GM19452 (cell line): ENCODE results near the gene PREX1.
A peak's percentile ranks its signal among the peaks of the same experiment; 100 is the strongest.

ENCODE experiments used
- ATAC-seq: cut with Tn5 transposase; IDR thresholded peaks from one replicate; pipeline ENCODE4 v1.9.1; 2021; ENCODE audit not compliant: unreplicated experiment

Gene PREX1

GRCh38 chr20:48826069-48826468 lies 1.7 kb downstream of the PREX1 start:
- no peak for ATAC-seq

DNA sequence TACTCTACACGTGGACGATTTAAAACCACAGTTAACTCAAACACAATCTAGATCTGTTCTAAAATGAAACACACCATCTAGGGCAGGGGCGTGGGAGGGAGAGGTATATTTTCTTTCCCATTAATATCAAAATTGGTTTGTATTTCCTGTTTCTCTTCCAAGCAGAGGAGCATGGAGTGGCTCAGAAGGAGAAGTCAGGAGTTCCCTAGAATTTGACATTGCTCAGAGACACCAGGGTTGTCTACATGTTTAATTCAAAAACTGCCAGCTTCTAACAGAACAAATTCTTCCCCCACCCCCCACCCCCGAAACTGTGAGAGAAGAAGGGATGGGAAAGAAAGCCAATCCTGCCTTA lies 2.3 kb downstream of the PREX1 start:
- ATAC-seq: no peak

GRCh38 chr20:48824830-48825565 lies 2.8 kb downstream of the PREX1 start:
- ATAC-seq: no peak

DNA sequence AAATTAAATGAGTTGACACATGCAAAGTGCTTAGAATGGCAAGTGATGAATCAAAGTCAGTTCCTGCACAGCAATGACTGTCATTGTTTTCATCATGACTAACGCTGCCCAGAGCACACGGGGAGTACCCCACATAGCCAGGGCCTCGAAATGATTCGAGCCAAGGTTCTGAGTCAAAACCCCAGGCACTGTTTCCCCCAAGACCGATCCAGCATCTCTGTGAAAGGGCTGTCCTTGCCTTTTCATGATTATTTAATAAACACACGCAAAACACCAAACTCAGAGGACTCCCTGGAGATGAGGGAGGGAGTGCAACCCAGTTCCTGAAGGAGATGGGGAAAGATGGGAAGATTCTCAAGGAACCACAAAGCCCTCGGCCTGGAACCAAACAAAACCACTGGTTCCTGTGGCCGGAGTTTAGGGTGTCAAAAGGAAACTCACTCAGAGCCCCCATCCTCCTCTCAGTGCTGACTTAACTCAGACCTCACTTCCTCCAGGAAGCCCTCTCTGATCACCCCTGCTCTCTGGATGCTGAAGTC lies 3.8 kb downstream of the PREX1 start:
- ATAC-seq: peak; percentile 29

GRCh38 chr20:48823476-48823875 lies 4.3 kb downstream of the PREX1 start:
- ATAC-seq: no peak

DNA sequence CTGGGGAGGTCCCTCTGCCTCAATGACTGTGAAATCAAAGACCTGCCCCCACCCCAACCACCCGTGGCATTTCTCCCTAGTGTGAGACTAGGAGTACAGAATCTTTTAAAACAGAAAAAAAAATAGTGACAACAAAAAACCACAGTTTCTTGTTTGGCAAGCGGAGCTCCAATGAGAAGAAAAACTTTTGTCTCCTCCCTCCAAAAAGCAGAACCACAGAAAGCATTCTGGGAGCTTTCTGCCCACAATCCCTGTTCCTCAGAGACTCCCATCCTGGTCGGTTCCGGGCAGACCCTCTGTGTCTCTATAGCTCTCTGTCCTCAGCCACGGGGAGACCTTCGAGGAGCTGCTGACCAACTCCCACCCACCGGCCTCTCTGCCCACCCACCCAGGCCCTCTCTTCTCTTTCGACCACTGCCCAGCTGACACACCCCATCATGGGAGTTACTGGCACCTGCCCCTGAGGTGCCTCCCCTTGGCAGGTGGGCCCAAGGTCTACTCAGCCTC lies 4.9 kb downstream of the PREX1 start:
- no peak for ATAC-seq

GRCh38 chr20:48822178-48822577 lies 5.6 kb downstream of the PREX1 start:
- no peak for ATAC-seq

DNA sequence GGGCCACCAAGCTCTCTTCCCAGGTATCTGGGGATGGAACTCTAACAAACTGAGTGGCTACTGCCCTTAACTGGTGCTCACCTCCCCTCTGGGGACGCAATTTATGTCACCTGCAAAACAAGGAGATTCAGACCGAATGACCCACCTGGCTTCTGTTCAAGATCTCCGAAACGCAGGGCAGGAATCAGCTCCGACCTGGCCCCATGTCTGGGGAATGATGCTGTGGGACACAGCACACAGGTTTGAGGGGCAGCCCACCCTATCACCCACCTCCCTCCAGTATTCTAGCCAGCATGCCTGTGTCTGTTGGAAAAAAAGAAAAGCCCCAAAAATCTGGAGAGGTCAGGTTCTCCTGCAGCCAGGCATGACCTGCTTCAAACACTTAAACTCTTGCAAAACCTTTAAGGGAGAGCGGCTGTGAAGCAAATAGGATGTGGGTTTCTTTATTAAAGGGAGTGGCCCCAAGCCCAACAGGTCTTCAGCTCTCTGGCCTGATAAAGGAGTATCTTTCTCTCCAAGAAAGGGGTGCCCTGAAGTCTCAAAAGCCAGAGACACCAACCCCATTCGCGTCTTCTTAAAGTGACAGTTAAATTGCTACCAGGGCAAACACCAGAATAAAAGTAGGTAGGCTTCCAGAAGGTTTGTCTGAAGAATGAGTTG lies 6.4 kb downstream of the PREX1 start:
- no peak for ATAC-seq

GRCh38 chr20:48820649-48820973 lies 7.2 kb downstream of the PREX1 start:
- ATAC-seq: no peak

GRCh38 chr20:48819821-48820648 lies 7.8 kb downstream of the PREX1 start:
- ATAC-seq: no peak

GRCh38 chr20:48819089-48819488 lies 8.7 kb downstream of the PREX1 start:
- ATAC-seq: no peak

GRCh38 chr20:48818481-48818987 lies 9.3 kb downstream of the PREX1 start:
- ATAC-seq: no peak

DNA sequence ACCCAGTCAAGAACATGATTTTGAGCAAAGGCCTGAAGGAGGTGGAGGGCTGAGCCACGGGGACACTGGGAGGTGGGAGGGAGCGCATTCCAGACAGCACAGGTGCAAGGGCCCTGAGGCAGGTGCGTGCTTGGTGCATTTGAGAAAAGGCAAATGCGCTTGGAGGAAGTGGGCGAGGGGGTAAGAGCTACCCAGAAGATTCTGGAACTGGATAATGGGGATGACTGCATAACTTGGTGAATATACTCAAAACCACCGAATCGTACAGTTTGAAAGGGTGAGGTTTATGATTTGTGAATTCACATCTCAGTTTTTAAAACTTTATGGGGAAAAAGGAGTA lies 9.8 kb downstream of the PREX1 start:
- ATAC-seq: no peak

DNA sequence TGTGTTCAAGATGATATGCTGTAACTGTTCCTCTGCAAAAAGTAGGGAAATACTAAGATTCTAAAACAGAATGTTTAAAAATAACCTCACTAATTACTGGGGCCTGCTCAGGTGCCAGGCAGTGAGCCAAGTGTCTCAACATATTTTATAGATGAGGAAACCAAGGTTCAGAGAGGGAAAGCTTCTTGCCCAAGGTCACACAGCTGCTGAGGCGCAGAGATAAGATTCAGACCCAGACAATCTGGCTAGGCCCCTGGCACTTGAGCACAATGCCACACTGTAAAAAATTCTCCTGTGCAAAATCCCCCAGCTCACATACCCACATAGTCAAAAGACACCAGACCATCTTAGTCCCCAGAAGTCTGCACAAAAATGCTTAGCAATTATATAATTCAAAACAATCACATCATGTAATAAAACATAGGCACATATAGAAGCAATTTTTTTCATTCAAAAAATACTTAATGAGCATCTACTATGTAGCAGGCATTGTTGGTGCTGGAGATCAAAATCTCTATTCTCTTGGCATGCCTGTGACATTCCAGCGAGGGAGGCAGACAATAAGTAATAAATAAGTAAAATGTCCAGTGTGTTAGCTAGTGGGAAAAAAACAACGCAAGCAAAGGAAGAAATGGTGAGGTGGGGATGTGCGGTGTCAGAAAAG lies 10.3 kb downstream of the PREX1 start:
- ATAC-seq: no peak

- no peak for ATAC-seq
Observed at GRCh38 chr20:48816282-48817205, 11.3 kb downstream of the PREX1 start.

GRCh38 chr20:48815537-48815936 lies 12.3 kb downstream of the PREX1 start:
- ATAC-seq: no peak

GRCh38 chr20:48814633-48815032 lies 13.2 kb downstream of the PREX1 start:
- no peak for ATAC-seq

DNA sequence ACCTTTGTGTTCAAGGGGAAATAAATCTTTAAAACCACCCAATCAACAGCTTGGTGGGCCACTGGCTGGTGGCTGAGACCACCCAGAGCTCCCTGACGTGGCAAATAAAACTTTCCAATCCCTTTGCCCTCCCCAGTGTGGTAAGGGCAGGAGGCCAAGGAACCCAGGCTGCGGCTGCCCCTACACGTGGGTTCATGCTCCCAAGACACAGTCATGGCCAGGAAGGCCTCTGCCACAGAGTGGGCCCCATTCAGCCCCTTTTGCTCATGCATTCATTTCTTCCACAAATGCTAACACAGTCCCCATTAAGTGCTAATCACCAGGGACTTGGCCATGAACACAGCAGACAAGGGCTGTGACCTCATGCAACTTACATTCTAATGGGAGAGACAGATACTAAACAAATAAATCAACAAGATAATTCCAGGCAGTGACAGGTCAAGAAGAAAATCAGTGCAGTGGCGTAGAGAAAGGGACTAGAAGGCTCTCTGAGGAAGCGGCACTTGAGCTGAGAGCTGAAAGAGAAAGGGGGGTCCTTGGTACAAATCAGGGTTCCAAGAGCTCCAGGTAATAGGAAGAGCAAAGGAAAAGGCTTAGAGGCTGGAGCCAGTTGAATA lies 13.8 kb downstream of the PREX1 start:
- ATAC-seq: no peak

DNA sequence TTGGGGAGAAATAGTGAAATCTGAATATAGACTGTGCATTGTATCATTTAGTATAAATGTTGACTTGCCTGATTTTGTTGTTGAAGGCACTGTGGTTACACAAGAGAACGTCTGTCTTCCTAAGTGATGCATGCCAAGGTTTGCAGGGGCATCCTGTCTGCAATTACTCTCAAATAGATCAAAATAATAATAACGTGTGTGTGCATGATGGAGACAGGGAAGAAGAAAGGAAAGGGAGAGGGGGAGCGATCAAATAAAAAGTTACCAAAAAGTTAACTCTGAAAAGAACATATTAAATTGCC lies 14.4 kb downstream of the PREX1 start:
- no peak for ATAC-seq
